GM23248 (cell line): Measurements from ENCODE around the gene SYT2. TPM values are rescaled to one million over a fixed set of nuclear protein-coding genes. Genes with fewer than 3 reads are reported as not detected.
"Not testable (repeated sequence)": the region's sequence is repeated elsewhere in the genome, so short reads cannot be mapped to it uniquely, and the experiment has no call there.

Experiments used
- DNase-seq: peaks from one replicate; pipeline ENCODE4 v3.0.0-alpha.2; 2015
- H2AFZ ChIP-seq: fragments of 200-600 bp; sonication (generic); 2 replicates; pipeline ENCODE4 v1.6.1; 2016; ENCODE audit warnings: antibody characterized with exemption
- H3F3A ChIP-seq: fragments of 200-600 bp; sonication (generic); 2 replicates; pipeline ENCODE4 v1.6.1; 2016; ENCODE audit warnings: mild to moderate bottlenecking, antibody characterized with exemption, mixed run types; ENCODE audit not compliant: insufficient read depth
- H3K27ac ChIP-seq: fragments of 200-600 bp; sonication (generic); 2 replicates; pipeline ENCODE4 v1.5.1; 2016; ENCODE audit warnings: mild to moderate bottlenecking
- H3K27me3 ChIP-seq: fragments of 200-600 bp; sonication (generic); replicated peaks from 2 replicates; pipeline ENCODE4 v1.6.1; 2016; ENCODE audit warnings: mild to moderate bottlenecking; ENCODE audit not compliant: insufficient read depth
- H3K36me3 ChIP-seq: fragments of 200-600 bp; sonication (generic); 2 replicates; pipeline ENCODE4 v1.6.1; 2016; ENCODE audit warnings: low read depth, mild to moderate bottlenecking
- H3K4me1 ChIP-seq: fragments of 200-600 bp; sonication (generic); 2 replicates; pipeline ENCODE4 v1.6.1; 2016; ENCODE audit warnings: mild to moderate bottlenecking; ENCODE audit not compliant: insufficient read depth
- H3K4me2 ChIP-seq: fragments of 200-600 bp; sonication (generic); one replicate; pipeline ENCODE4 v1.6.1; 2016; ENCODE audit warnings: mild to moderate bottlenecking; ENCODE audit not compliant: unreplicated experiment
- H3K4me3 ChIP-seq: fragments of 200-600 bp; sonication (generic); 2 replicates; pipeline ENCODE4 v1.5.1; 2016; ENCODE audit warnings: mild to moderate bottlenecking
- H3K79me2 ChIP-seq: fragments of 200-600 bp; sonication (generic); 2 replicates; pipeline ENCODE4 v1.6.1; 2016; ENCODE audit warnings: mild to moderate bottlenecking; ENCODE audit not compliant: insufficient read depth
- H3K9ac ChIP-seq: fragments of 200-600 bp; sonication (generic); 2 replicates; pipeline ENCODE4 v1.6.1; 2016; ENCODE audit warnings: mild to moderate bottlenecking
- H3K9me2 ChIP-seq: fragments of 200-600 bp; sonication (generic); 2 replicates; pipeline ENCODE4 v1.6.1; 2016; ENCODE audit warnings: mixed run types, mild to moderate bottlenecking, moderate library complexity; ENCODE audit not compliant: insufficient read depth
- H3K9me3 ChIP-seq: fragments of 200-600 bp; sonication (generic); one replicate; pipeline ENCODE4 v1.6.1; 2017; ENCODE audit warnings: low read depth
- H4K20me1 ChIP-seq: fragments of 200-600 bp; sonication (generic); 2 replicates; pipeline ENCODE4 v1.6.0; 2016; ENCODE audit not compliant: insufficient read depth
- EZH2 ChIP-seq: fragments of 200-600 bp; sonication (generic); IDR thresholded peaks from 2 replicates; pipeline ENCODE4 v1.6.1; 2018; ENCODE audit warnings: antibody characterized with exemption, mild to moderate bottlenecking; ENCODE audit not compliant: insufficient read depth, poor library complexity, severe bottlenecking
- EZH2phosphoT487 ChIP-seq: fragments of 200-600 bp; sonication (generic); IDR thresholded peaks from 2 replicates; pipeline ENCODE4 v1.6.1; 2018; ENCODE audit warnings: antibody characterized with exemption, moderate library complexity, mild to moderate bottlenecking, low read depth; ENCODE audit not compliant: insufficient read depth
- WGBS, 2 experiments: methylation state at CpG; one replicate each; pipeline ENCODE4 v1.1.6; 2015 to 2017; ENCODE audit warnings: low lambda C conversion rate in 2 of 2, low coverage in 1 of 2; ENCODE audit errors: missing lambda C conversion rate in 2 of 2; 5-methylcytosine and 5-hydroxymethylcytosine counted together
- in situ Hi-C: fragments of 300-500 bp; cut with MboI; formaldehyde crosslinking; loops from 2 replicates; pipeline ENCODE4 v1.15.0; 2020
- polyA plus RNA-seq: library from polyadenylated mRNA; unstranded; fragments of >200 nt; fragmentation: Nextera tagmentation; extraction: Ambion mirVana; gene quantifications from 2 replicates; pipeline ENCODE4 v1.2.1, GENCODE V29; 2016
- total RNA-seq: library from RNA; depleted of rRNA; stranded (reverse); fragments of >200 nt; shearing (Covaris generic); gene quantifications from 2 replicates; pipeline ENCODE4 v1.2.3, GENCODE V29; 2014

The SYT2 gene
- total and polyA plus RNA-seq, 2 experiments from 2014 or later: 0.05 TPM; not detected in 1

DNA sequence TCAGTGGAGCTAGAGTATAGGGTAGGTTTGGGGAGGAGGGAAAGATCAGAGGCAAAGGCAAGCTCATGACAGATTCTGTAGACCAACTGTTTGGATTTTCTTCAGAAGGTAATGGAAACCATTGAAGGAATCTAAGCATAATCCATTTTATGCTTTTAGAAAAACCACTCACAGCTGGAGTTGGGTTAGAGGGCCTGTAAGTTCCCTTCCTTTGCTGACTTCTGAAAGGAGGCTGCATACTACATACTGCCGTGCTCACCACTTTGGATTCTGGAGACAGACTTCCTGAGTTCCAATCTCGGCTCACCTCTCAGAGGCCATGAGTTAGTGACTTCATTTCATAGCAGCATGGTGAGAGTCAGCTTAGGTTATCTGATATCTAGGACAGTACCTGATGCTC lies 6.4 kb upstream of the SYT2 start:
- peaks cover 10% of the 10 kb centered on the region; the same call in 1 of the 2 replicates for H3F3A ChIP-seq
- in situ Hi-C loops: loop anchor here (10.0 kb wide), 3 partner anchors 252 to 542 kb away; no protein-coding TSS in a partner anchor
- DNase-seq: no peak
- H3K27me3 ChIP-seq: peaks cover 38% of the 10 kb centered on the region
- H2AFZ ChIP-seq: no peak overlapping the region
- no peaks in the 10 kb centered on the region for H3K79me2 ChIP-seq
- no peaks in the 10 kb centered on the region for H3K4me1 ChIP-seq
- no peaks in the 10 kb centered on the region for H3K36me3 ChIP-seq
- no peak overlapping the region for H3K4me2 ChIP-seq
- H4K20me1 ChIP-seq: no peaks in the 10 kb centered on the region
- no peak overlapping the region for H3K27ac ChIP-seq
- H3K9me2 ChIP-seq: no peaks in the 10 kb centered on the region
- no peaks in the 10 kb centered on the region for H3K9me3 ChIP-seq
- H3K9ac ChIP-seq: no peak overlapping the region
- 67 to 71% methylated on average over 2 of the region's 2 CpGs for WGBS, 2 experiments
- TF ChIP-seq EZH2: no peak
- no peak for TF ChIP-seq EZH2phosphoT487
- no peak overlapping the region for H3K4me3 ChIP-seq

DNA sequence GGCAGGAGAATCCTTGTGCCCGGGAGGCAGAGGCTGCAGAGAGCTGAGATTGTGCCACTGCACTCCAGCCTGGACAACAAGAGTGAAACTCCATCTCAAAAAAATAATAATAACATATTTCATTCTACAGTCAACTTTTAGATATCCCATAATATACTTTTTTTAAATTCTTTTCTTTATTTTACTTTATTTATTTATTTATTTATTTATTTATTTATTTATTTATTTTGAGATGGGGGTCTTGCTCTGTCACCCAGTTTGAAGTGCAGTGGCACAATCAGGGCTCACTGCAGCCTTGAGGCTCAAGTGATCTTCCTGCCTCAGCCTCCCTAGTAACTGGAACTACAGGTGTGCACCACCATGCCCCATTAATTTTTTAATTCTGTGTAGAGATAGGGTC lies 3.9 kb upstream of the SYT2 start:
- H3K4me2 ChIP-seq, H3K4me1 ChIP-seq, H3F3A ChIP-seq, DNase-seq, H3K9ac ChIP-seq, H3K9me3 ChIP-seq, H3K79me2 ChIP-seq, H3K4me3 ChIP-seq, H4K20me1 ChIP-seq, H2AFZ ChIP-seq, H3K9me2 ChIP-seq, H3K36me3 ChIP-seq, H3K27ac ChIP-seq: not testable (repeated sequence)
- 76 to 90% methylated on average over 1 of the region's 1 CpG for WGBS, 2 experiments
- peaks cover 63% of the 10 kb centered on the region for H3K27me3 ChIP-seq
- in situ Hi-C loops: loop anchor here (10.0 kb wide), 3 partner anchors 249 to 539 kb away; no protein-coding TSS in a partner anchor

DNA sequence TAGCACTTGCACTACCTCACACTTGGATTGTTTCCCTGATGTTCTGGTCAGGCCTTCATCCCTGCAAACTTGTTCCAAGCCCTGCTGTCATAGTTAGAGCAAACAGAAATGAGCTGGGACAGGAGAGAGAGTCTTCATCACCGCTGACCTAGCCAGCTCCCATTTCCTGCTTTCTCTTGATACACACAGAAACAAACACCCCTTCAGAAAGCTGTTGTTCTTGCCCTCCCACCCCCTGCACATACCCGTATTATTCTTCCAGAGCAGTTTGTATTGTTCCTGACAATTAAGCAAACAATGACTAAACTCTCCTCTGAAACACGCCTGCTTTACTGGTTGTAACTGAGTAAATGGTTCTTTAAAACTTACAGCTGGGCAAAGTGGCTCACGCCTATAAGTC lies 2.9 kb upstream of the SYT2 start:
- Histone ChIP-seq H2AFZ (no peak overlapping the region), H3K27ac (no peak overlapping the region), H4K20me1 (no peaks in the 10 kb centered on the region), H3K79me2 (no peaks in the 10 kb centered on the region), H3K36me3 (no peaks in the 10 kb centered on the region), H3F3A (no peaks in the 10 kb centered on the region), H3K9me3 (no peaks in the 10 kb centered on the region), H3K27me3 (peaks cover 74% of the 10 kb centered on the region), H3K4me1 (no peaks in the 10 kb centered on the region), H3K9me2 (no peaks in the 10 kb centered on the region), H3K9ac (no peak overlapping the region), H3K4me2 (no peak overlapping the region), H3K4me3 (no peak overlapping the region)
- in situ Hi-C loops: loop anchor here (10.0 kb wide), 3 partner anchors 248 to 538 kb away; no protein-coding TSS in a partner anchor
- TF ChIP-seq EZH2 (no peak), EZH2phosphoT487 (no peak)
- WGBS, 2 experiments: 65 to 72% methylated on average over 4 of the region's 4 CpGs
- no peak for DNase-seq

DNA sequence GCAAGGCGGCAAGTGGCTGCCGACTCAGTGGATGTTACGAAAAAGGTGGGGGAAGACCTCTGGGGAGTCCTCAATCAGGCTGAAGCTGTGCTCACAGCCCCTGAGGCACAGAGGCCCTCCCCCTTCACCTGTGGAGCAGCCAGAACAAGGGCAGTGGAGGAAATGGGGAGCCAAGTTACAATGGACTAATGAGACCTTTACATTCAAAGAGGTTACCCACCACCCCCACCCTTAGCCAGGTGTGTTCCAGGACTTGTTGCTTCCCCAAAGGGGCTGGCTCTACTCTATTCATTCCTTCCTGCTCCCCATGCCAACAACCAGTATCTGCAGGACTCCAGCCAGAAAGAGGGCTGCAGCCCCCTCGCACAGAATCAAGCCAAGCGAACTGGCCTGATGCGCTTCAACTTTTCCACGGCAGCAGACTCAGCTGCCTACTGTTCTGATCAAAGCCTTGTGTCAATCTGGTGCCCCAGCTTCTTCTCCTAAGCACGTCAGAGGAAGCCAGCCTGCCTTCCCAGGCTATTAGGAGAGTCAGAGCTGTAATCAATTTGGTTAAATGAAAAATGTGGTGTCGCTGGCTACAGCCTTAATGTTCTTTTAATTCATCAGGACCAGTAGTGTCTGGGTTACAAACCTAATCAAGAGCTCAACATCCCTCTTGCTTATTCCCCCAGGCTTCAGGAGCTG lies 1.8 kb upstream of the SYT2 start:
- Histone ChIP-seq H3K4me2 (no peak overlapping the region), H2AFZ (no peak overlapping the region), H4K20me1 (no peaks in the 10 kb centered on the region), H3F3A (no peaks in the 10 kb centered on the region), H3K4me3 (no peak overlapping the region), H3K27me3 (peaks cover 82% of the 10 kb centered on the region), H3K9me2 (no peaks in the 10 kb centered on the region), H3K79me2 (no peaks in the 10 kb centered on the region), H3K9me3 (no peaks in the 10 kb centered on the region), H3K9ac (no peak overlapping the region), H3K4me1 (no peaks in the 10 kb centered on the region), H3K27ac (no peak overlapping the region), H3K36me3 (no peaks in the 10 kb centered on the region)
- WGBS, 2 experiments: 34 to 38% methylated on average over 9 of the region's 9 CpGs
- no peak for TF ChIP-seq EZH2phosphoT487
- no peak for TF ChIP-seq EZH2
- in situ Hi-C loops: loop anchor here (10.0 kb wide), 3 partner anchors 247 to 537 kb away; no protein-coding TSS in a partner anchor
- DNase-seq: no peak
